Vagina (tissue), 2 donors: ENCODE measurements around the gene ACTN4.
"Not testable (repeated sequence)": the region's sequence is repeated elsewhere in the genome, so short reads cannot be mapped to it uniquely, and the experiment has no call there.

ENCODE experiments used
- POLR2AphosphoS5 ChIP-seq, 2 donors: sonication (generic); formaldehyde crosslinking; IDR thresholded peaks; one replicate each; pipeline ENCODE4 v1.9.0; 2017; ENCODE audit warnings: antibody characterized with exemption in 2 of 2, mild to moderate bottlenecking in 2 of 2, low read depth in 1 of 2; ENCODE audit not compliant: insufficient read depth in 1 of 2
- TF ChIP-seq, protein P1 (sequence below), 3 experiments: fragments of 450-650 bp in 2 of 3; fragments of 200-600 bp in 1 of 3; sonication (generic) in 1 of 3; IDR thresholded peaks; one replicate each; pipeline ENCODE4 v1.5.1; 2017 to 2019; ENCODE audit warnings: antibody characterized with exemption in 3 of 3, mild to moderate bottlenecking in 2 of 3, moderate library complexity in 2 of 3

DNA sequence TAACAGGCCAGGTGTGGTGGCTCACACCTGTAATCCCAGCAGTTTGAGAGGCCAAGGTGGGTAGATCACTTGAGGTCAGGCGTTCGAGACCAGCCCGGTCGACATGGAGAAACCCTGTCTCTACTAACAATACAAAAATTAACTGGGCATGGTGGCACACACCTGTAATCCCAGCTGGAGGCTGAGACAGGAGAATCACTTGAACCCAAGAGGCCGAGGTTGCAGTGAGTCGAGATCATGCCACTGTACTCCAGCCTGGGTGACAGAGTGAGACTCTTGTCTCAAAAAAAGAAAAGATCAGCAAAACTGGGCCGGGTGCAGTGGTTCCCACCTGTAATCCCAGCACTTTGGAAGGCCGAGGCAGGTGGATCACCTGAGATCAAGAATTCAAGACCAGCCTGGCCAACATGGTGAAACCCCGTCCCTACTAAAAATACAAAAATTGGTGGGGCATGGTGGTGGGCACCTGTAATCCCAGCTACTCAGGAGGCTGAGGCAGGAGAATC, 114.5 kb downstream of the ACTN4 start:
- TF ChIP-seq, protein P1, sequence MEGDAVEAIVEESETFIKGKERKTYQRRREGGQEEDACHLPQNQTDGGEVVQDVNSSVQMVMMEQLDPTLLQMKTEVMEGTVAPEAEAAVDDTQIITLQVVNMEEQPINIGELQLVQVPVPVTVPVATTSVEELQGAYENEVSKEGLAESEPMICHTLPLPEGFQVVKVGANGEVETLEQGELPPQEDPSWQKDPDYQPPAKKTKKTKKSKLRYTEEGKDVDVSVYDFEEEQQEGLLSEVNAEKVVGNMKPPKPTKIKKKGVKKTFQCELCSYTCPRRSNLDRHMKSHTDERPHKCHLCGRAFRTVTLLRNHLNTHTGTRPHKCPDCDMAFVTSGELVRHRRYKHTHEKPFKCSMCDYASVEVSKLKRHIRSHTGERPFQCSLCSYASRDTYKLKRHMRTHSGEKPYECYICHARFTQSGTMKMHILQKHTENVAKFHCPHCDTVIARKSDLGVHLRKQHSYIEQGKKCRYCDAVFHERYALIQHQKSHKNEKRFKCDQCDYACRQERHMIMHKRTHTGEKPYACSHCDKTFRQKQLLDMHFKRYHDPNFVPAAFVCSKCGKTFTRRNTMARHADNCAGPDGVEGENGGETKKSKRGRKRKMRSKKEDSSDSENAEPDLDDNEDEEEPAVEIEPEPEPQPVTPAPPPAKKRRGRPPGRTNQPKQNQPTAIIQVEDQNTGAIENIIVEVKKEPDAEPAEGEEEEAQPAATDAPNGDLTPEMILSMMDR (IDR thresholded peaks at IDR 0.05): not testable (repeated sequence)
- TF ChIP-seq POLR2AphosphoS5 (IDR thresholded peaks at IDR 0.05; ENCODE audit: insufficient read depth in 1 of 2, low read depth in 1 of 2): not testable (repeated sequence)
